Hepatocyte (in vitro differentiated cells): Measurements from ENCODE around the gene MICAL2.

Experiments used
- CTCF ChIP-seq: fragments of 200-600 bp; sonication (generic); IDR thresholded peaks from 2 replicates; pipeline ENCODE4 v1.5.1; 2016; ENCODE audit warnings: antibody characterized with exemption, mild to moderate bottlenecking; ENCODE audit not compliant: poor library complexity
- EZH2 ChIP-seq: fragments of 200-600 bp; sonication (generic); IDR thresholded peaks from 2 replicates; pipeline ENCODE4 v1.6.1; 2016; ENCODE audit warnings: antibody characterized with exemption, mild to moderate bottlenecking, borderline replicate concordance
- EZH2phosphoT487 ChIP-seq: fragments of 200-600 bp; sonication (generic); IDR thresholded peaks from one replicate; pipeline ENCODE4 v1.6.1; 2018; ENCODE audit warnings: antibody characterized with exemption, mild to moderate bottlenecking, low read depth, moderate library complexity; ENCODE audit not compliant: unreplicated experiment, severe bottlenecking

GRCh38 chr11:12287009-12287373 is 176.6 kb downstream of the MICAL2 start:
- TF ChIP-seq CTCF (no peak), EZH2 (no peak), EZH2phosphoT487 (no peak)
